Stimulated activated CD8-positive, alpha-beta memory T cell treated with anti-CD3 and anti-CD28 coated beads, Interleukin-12 subunit alpha, Interleukin-12 subunit beta, amount 100 ng/mL, for 24 hours (primary cell): ENCODE measurements around the gene SERPINE2.
A peak's percentile ranks its signal among the peaks of the same experiment; 100 is the strongest.
"Not testable (repeated sequence)": the region's sequence is repeated elsewhere in the genome, so short reads cannot be mapped to it uniquely, and the experiment has no call there.

ENCODE experiments used
- DNase-seq: peaks from one replicate; pipeline ENCODE4 v3.0.0-alpha.2; 2020; ENCODE audit errors: extremely low read depth

The SERPINE2 gene

DNA sequence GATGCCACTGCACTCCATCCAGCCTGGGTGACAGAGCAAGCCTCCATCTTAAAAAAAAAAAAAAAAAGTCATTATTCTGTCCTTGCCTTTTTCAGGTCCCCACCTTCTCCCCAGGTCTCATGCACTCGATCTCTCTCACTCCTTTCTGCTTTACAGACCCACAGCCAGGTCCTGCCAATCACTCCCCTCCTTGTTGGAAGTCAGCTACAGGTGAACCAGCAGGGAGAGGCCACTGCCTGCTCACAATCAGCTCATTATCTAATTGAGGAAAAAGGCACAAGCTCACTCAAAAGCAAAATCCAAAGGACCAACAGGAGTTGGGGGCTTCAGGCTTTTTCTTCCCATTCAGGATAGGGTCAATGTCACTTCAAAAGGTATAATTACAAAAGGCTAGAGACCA lies 96.0 kb downstream of the SERPINE2 start:
- no peak for DNase-seq

DNA sequence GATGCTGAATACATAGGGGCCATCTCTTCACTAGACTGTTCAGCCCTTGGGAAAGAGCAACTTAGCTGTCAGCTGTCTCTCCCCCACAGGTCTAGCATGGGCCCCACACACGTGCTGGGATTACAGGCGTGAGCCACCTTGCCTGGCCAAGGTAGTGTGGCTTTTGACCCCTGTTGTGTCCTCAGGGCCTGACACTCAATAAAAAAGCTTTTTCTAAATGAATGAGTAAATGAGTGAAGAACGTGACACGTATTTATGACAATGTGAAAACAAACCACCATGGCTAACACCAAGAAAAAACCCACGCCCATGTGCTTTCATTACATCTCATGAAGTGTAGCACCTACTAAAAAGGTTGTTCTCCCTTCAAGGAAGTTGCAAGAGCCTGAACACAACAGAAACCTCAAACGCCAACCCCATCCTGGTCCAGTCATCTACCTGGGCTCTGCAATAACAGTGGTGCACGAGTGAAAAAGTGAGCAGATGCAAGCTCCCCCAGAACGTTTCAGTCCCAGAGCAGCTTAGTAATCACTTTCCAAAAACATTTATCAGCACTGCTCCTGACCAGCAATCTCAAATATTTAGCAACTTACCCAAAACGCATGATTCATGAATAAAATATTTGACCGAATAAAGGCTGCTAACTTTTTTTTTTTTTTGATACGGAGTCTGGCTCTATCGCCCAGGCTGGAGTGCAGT lies 97.4 kb downstream of the SERPINE2 start:
- DNase-seq, result peak; percentile 49

DNA sequence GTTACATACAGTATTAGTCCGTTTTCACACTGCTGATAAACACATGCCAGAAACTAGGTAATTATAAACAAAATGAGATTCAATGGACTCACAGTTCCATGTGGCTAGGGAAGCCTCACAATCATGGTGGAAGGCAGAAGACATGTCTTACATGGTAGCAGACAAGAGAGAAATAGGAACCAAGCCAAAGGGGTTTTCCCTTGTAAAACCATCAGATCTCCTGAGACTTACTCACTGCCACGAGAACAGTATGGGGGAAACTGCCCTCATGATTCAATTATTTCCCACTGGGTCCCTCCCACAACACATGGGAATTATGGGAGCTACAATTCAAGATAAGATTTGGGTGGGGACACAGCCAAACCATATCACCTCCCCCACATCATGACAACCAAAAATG lies 99.6 kb downstream of the SERPINE2 start:
- DNase-seq, result not testable (repeated sequence)

DNA sequence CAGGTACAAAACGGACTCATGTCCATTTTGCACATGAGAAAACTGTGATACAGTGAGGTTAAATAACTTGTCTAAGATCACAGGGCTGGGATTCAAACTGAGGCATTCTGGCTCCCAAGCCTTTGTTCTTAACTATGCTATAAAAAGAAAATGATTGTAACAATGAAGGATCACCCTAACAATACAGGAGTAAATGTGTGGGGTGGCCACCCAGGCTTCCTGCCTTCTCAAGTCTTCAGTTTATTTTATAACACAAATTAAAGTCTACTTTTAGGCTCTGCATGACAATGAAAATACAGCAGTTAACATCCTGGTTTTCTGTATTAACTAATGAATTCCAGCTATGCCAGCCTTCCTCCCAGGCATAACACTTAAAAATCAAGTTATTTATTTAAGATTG lies 101.6 kb downstream of the SERPINE2 start:
- no peak for DNase-seq

DNA sequence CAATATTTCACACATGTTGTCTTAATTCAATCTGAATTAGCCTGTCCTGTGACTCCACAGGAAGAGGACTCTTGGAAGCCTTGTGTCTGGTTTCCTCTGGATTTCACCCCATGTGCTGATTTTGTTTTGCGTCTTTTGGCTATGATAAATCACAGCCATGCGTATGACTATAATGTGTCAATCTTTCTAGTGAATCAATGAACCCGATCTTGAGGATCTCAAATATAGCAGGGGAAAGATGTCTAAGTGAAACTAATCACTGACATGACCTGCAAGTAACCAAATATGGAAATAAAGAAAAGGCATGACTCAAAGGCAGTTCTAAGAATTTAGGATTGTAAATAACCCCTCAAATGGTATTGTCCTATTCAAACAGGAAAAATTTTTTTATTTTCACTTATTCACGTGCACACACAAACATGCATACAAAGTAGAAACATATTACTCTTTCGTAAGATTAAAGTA lies 102.2 kb downstream of the SERPINE2 start:
- DNase-seq, result no peak

DNA sequence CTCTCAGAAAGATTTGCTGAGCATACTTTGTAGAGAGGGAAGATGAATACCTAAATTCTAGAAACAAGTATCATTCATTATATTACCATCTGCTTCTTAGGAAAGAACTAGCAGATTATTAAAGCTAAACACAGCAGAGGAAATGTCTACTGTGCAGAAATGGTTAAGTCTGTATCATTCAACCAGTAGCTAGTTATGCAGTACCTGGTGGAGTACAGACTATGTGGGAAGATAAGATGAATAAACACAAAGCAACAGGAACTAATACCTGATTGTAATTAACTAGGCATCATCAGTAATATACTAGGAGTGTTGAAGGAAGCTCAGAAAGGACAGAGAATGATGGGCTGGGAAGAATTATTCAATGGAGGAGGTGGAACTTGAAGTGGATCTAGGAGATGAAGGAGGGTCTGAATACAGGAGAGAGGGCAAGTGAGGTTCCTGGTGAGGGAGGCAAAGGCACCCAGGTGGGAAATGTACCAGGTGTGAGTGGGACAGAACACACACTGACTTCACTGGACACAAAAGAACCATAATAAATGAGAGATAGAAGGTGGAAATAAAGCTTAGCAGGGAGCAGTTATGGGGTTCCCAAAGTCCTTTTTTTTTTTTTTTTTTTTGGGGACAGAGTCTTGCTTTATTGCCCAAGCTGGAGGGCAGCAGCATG lies 103.5 kb downstream of the SERPINE2 start:
- no peak for DNase-seq

DNA sequence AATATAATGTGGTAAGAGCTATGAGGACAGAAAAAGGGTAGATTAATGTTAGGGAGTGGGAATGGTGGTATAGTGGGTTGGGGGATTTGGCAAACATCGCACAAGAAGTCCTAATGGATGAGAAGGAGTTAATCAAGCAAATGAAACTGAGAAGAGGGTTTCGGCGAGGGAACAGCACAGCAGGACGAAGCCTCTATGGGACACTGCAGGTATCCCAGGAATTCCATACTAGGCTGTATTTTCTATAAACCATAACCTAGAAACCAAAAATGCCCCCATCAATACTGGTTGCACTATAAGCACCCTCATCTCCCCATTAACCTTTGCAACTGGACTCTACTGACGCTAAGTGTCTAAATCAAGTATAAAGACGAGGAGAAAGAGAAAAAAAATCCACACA lies 104.2 kb downstream of the SERPINE2 start:
- DNase-seq, result no peak

DNA sequence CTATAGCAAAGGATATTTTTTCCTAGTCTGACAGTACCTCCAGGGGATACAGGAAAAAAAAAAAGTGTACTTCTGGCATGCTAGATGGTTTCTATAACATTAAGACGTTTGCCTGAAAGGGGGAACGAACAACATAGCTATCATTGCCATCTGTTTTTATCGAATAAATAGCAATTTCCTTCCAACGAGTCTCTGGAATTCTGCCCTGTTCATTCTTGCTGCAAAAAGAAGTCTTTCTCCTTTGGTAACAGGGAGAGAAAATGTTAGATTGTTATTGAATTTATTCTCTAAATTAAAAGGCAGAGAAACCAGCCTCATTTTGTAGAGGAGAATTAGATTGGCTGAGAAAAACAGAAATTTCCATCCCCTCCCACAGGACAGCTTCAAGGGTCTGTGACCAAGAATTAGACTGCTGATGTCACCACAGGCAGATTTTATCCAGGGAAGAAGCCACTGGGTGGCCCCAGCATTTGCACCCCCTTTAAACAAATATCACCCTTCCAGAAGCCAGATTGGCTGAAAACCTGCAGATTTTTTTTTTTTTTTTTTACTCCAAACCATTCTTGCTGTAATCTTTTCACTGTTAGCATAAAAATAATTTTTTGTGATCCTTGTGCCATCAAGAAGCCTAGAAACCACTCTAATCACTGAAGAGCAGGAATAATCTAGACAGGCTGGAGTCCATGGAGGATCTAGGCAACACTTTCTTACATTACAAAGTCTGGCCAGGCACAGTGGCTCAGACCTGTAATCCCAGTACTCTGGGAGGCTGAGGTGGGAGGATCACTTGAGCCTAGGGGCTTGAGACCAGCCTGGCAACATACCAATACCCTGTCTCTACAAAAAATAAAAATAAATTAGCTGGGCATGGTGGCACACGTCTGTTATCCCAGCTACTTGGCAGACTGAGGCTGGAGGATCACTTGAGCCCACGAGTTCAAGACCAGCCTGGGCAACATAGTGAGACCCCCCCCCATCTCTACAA lies 106.0 kb downstream of the SERPINE2 start:
- no peak for DNase-seq

DNA sequence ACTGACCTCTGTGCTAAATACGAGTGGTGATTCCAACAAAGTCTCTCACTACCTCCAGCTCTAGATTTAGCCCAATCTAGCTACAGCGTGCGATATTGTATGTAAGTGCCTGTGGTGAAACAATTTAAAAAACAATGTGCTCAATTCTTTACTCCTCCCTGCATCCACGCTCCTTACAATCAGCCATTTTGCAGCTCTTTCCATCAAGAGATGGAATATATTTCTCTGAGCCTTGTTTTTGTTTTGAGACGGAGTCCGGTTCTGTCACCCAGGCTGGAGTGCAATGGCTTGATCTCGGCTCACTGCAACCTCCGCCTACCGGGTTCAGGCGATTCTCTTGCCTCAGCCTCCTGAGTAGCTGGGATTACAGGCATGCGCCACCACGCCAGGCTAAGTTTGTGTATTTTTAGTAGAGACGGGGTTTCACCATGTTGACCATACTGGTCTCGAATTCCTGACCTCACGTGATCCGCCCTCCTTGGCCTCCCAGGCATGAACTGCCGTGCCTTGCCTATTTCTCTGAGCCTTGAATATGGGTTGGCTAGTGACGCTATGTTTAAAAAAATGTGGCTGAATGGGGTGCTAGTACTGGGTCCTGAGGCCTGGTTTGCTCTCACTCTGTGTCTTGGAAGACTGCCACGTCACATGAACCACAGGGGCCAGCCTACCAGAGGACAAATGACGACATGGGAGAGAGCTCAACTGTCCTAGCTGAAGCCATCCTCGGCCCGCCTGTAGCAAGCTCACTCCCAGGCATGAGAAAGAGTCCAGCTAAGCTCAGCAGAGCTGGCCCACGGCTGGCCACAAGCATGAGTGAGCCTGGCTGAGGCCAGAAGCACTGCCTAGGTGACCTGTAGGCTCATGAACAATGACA lies 108.7 kb downstream of the SERPINE2 start:
- no peak for DNase-seq

DNA sequence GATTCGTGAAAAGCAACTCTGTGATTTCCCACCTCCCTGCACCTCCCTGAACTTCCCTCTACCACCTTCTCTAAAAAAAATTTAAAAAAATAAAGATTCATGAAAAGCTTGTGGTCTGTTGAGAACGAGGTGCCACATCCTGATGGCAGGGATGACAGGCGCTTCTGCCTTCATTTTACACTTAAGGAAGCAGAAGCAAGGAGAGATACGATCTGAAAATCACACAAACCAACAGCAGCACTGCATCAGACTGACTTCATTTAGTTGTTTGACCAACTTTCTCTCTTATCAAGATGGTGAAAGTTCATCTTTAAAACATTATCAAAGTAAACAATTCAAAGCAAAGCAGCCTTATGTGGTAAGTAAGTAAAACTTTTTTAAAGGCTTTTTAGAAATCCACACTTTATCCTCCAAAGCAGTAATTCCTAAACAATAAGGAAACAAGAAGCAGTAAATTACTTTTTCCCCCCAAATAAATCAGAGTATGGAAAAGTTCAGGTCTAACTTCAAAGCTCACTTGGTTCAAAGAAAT lies 109.4 kb downstream of the SERPINE2 start:
- DNase-seq, result no peak

DNA sequence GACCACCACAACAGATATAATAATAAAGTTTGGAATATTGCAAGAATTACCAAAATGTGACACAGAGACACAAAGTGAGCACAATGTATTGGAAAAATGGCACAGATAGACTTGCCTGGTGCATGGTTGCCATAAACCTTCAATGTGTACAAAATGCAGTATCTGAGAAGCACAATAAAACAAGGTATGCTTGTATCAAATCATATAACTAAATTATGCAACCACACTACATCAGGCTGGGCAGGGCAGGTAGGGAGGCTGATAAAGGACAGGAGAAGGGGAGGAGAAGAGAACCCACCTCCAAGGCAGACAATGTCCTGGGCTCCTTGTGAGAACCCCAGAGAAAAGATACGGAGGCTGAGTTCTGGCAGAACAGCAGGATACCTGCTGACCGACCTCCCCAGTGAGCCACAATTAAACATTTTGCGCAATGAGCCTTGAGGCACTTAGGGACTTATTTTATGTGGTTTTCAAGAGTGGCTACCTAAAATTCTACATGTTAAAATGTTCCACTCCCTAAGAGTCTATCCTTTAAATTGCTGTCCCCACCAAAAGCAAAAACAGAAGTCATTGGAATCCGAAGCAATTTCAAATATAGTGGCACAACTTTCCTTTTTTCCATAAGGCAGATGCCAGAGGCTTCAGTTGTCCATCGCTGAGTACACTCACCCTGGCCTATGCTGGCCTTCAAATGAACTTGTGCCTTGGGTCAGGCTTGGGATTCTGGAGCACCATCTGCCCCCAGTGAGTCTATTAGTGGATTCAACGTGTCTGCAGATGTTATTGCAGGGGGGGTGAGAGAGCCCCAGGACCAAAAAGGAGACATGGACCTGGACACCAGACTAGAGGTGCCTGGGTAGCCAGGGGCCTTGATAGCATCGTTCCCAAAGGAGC lies 110.7 kb downstream of the SERPINE2 start:
- no peak for DNase-seq

DNA sequence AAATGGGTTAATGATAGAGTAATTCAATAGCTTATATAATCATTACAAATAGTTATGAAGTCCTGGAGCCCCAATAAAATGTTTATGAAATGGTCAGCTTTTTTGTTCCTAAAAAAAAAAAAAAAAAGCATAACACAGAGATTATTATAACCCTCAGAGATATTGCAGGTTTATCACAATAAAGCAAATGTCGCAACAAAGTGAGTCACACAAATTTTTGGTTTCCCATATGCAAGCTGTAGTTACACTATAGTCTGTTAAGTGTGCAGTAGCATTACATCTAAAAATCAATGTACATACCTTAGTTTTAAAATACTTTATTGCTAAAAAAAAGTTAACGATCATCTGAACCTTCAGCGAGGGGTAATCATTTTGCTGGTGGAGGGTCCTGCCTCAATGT lies 114.0 kb downstream of the SERPINE2 start:
- no peak for DNase-seq
